Measurements from ENCODE around the gene STK26. TPM values are rescaled to one million over a fixed set of nuclear protein-coding genes. Genes with fewer than 3 reads are reported as not detected.

STK26 gene
- polyA plus RNA-seq, 3 donors = 11.7 to 25.1 (median 22.2) TPM

GRCh38 chrX:132033166-132033565 lies 10.1 kb downstream of the STK26 start:
- Histone ChIP-seq H3K4me3 (replicated peaks in 1 of 3; ENCODE audit: low read depth in 2 of 3, low read length in 3 of 3) (no peak overlapping the region), H3K79me2 (ENCODE audit: insufficient read depth, low read length) (peaks cover 95% of the 10 kb centered on the region), H3K9me3 (replicated peaks in 1 of 2; ENCODE audit: control insufficient read depth in 1 of 2, insufficient read depth in 1 of 2, low read length in 2 of 2) (no peaks in the 10 kb centered on the region), H3K27ac (ENCODE audit: low read depth in 1 of 2, low read length in 2 of 2) (no peak overlapping the region), H3K27me3 (ENCODE audit: control insufficient read depth in 2 of 2, insufficient read depth in 2 of 2, low read length in 2 of 2) (peaks cover 0 to 13% of the 10 kb centered on the region in 2 donors), H2AFZ (ENCODE audit: insufficient read depth, low read depth, low read length, poor library complexity, severe bottlenecking) (no peak overlapping the region), H3K36me3 (replicated peaks in 1 of 2; ENCODE audit: control insufficient read depth in 1 of 2, insufficient read depth in 2 of 2, low read length in 2 of 2) (no peaks in the 10 kb centered on the region), H3K4me1 (ENCODE audit: control insufficient read depth in 1 of 2, insufficient read depth in 2 of 2, low read length in 2 of 2) (peaks cover 0 to 7% of the 10 kb centered on the region in 2 donors), H4K20me1 (ENCODE audit: insufficient read depth, low read length) (peaks cover 20% of the 10 kb centered on the region), H3K9ac (ENCODE audit: insufficient read depth, low read length, poor library complexity, severe bottlenecking) (no peak overlapping the region), H3K4me2 (replicated peaks; ENCODE audit: extremely low read depth, low read length, poor library complexity, severe bottlenecking) (no peak overlapping the region)
- H3K27ac Mint-ChIP-seq = no peak overlapping the region
- WGBS (ENCODE audit: insufficient coverage) = no CpG with 5 or more reads among the region's 3 CpGs
- H3K9me3 Mint-ChIP-seq = no peaks in the 10 kb centered on the region
- peaks cover 40% of the 10 kb centered on the region for H3K4me1 Mint-ChIP-seq
- peaks cover 0 to 16% (median 0%) of the 10 kb centered on the region in 3 donors for H3K27me3 Mint-ChIP-seq (ENCODE audit: low read depth in 3 of 3)
- TF ChIP-seq CTCF (IDR thresholded peaks at IDR 0.05) = no peak
- H3K4me3 Mint-ChIP-seq = no peak overlapping the region
- DNase-seq = no peak
- H3K36me3 Mint-ChIP-seq = peaks cover 0 to 7% of the 10 kb centered on the region in 2 donors
- intact Hi-C loops (cut with micrococcal nuclease) = no loop called here

- Histone ChIP-seq H3K4me2 (replicated peaks; ENCODE audit: extremely low read depth, low read length, poor library complexity, severe bottlenecking) (no peak overlapping the region), H4K20me1 (ENCODE audit: insufficient read depth, low read length) (peaks cover 20% of the 10 kb centered on the region), H3K79me2 (ENCODE audit: insufficient read depth, low read length) (peaks cover 95% of the 10 kb centered on the region), H3K27ac (ENCODE audit: low read depth in 1 of 2, low read length in 2 of 2) (no peak overlapping the region), H2AFZ (ENCODE audit: insufficient read depth, low read depth, low read length, poor library complexity, severe bottlenecking) (no peak overlapping the region), H3K27me3 (ENCODE audit: control insufficient read depth in 2 of 2, insufficient read depth in 2 of 2, low read length in 2 of 2) (peaks cover 0 to 18% of the 10 kb centered on the region in 2 donors), H3K9me3 (replicated peaks in 1 of 2; ENCODE audit: control insufficient read depth in 1 of 2, insufficient read depth in 1 of 2, low read length in 2 of 2) (no peaks in the 10 kb centered on the region), H3K9ac (ENCODE audit: insufficient read depth, low read length, poor library complexity, severe bottlenecking) (no peak overlapping the region), H3K36me3 (replicated peaks in 1 of 2; ENCODE audit: control insufficient read depth in 1 of 2, insufficient read depth in 2 of 2, low read length in 2 of 2) (no peaks in the 10 kb centered on the region), H3K4me1 (ENCODE audit: control insufficient read depth in 1 of 2, insufficient read depth in 2 of 2, low read length in 2 of 2) (peaks cover 0 to 7% of the 10 kb centered on the region in 2 donors), H3K4me3 (replicated peaks in 1 of 3; ENCODE audit: low read depth in 2 of 3, low read length in 3 of 3) (no peak overlapping the region)
- Mint-ChIP-seq H3K4me1 (peaks cover 30% of the 10 kb centered on the region), H3K27ac (peak overlapping the region in 1 of 7 donors; percentile 21), H3K9me3 (no peaks in the 10 kb centered on the region), H3K27me3 (ENCODE audit: low read depth in 3 of 3) (peaks cover 0 to 17% (median 0%) of the 10 kb centered on the region in 3 donors), H3K36me3 (peaks cover 0 to 5% of the 10 kb centered on the region in 2 donors), H3K4me3 (no peak overlapping the region)
- WGBS (ENCODE audit: insufficient coverage) = 100% methylated on average over 1 of the region's 3 CpGs
- no peak for TF ChIP-seq CTCF (IDR thresholded peaks at IDR 0.05)
- intact Hi-C loops (cut with micrococcal nuclease) = no loop called here
- DNase-seq = no peak
Observed at GRCh38 chrX:132034648-132035047, 11.5 kb downstream of the STK26 start.

All from CD14-positive monocyte (primary cell).